Renal cortex interstitium (tissue), 11 donors: ENCODE data around the gene DUOXA2. TPM values are rescaled to one million over a fixed set of nuclear protein-coding genes. Genes with fewer than 3 reads are reported as not detected.

Experiments used
- DNase-seq, 11 donors: peaks; one replicate each; pipeline ENCODE4 v3.0.0-alpha.2; 2013; ENCODE audit warnings: low read depth in 9 of 11, low spot score in 4 of 11; ENCODE audit errors: extremely low read depth in 1 of 11
- polyA plus RNA-seq, 3 donors: library from polyadenylated mRNA; unstranded; fragments of 120-200 nt; gene quantifications; one replicate each; pipeline ENCODE4 v1.2.1, GENCODE V29; 2013; ENCODE audit not compliant: insufficient read length in 3 of 3

The DUOXA2 gene
- polyA plus RNA-seq, 3 donors = not detected

DNA sequence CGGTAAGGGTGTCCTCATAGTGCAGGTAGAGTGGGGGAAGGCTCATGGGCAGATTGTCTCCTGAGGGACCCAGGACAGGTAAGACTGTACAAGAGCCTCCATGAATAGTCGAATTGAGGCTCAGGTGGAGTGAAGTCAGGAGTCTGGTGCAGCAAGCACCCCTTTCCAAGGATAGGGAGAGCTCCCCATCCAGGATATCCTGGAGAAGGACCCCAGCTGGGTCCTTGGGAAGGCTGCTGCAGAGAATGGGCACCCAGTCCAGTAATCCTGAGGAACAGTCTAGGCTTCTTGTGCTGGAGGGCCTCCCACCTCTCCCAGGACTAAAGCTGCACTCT is 592 bp downstream of the DUOXA2 start:
- no peak for DNase-seq

DNA sequence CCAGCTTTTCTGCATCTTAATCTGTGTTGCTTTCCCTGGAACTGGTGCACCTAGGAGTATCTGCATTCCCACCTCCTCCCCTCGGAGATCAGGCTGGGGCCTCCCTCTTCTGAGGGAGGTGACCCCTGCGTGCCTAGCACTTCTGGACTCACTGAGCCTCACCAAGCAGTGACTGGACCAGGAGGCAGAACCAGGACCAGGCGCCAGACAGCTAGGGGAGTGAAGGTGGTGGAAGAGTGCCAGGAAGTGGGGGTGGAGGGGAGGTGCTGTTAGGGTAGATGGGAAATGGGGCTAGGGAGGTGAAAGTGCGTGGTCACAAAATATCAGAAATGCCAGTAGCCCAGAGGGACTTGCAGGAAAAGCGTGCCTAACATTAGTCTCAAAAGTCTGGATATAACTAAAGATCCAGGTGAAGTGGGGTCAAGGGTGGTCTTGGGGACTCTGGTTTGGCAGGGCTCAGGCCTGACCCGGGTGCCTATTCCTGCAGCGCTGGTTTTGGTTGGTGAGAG is 1.2 kb downstream of the DUOXA2 start:
- no peak for DNase-seq

DNA sequence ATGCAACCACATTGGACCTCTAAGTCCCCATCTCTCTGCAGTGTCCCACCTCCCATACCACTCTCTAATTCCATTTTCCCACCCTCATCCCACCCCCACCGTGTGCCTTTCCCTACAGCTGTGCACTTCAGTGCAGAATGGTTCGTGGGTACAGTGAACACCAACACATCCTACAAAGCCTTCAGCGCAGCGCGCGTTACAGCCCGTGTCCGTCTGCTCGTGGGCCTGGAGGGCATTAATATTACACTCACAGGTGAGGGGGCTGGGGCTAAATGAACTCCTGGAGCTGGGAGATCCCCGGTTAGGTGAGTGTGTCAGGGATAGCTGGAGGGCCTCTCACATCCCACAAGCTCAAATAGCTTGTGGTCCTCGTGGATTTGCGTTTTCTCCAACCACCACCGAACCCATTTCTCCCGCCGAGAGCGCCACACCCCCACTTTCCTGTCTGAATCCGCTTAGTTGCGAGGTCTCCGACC is 1.9 kb downstream of the DUOXA2 start:
- no peak for DNase-seq

DNA sequence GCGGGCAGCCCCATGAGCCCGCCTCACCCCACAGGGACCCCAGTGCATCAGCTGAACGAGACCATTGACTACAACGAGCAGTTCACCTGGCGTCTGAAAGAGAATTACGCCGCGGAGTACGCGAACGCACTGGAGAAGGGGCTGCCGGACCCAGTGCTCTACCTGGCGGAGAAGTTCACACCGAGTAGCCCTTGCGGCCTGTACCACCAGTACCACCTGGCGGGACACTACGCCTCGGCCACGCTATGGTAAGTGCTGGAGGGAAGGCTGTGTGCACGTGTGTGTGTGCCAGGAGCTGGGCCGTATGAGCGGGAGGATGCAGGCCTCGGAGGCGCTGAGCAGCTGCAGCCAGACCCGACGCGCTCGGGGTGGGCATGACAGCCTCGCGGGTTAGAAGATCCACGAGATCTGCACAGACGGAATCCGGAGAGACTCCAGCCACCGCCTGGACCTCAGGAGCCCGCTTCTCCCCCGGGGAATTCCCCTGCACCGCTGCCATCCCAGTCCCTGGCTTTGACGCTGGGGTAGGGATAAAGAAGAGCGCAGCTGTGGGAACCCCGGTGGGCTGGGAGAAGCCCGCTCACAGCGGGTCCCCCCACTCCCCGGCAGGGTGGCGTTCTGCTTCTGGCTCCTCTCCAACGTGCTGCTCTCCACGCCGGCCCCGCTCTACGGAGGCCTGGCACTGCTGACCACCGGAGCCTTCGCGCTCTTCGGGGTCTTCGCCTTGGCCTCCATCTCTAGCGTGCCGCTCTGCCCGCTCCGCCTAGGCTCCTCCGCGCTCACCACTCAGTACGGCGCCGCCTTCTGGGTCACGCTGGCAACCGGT is 2.6 kb downstream of the DUOXA2 start:
- DNase-seq = no peak

DNA sequence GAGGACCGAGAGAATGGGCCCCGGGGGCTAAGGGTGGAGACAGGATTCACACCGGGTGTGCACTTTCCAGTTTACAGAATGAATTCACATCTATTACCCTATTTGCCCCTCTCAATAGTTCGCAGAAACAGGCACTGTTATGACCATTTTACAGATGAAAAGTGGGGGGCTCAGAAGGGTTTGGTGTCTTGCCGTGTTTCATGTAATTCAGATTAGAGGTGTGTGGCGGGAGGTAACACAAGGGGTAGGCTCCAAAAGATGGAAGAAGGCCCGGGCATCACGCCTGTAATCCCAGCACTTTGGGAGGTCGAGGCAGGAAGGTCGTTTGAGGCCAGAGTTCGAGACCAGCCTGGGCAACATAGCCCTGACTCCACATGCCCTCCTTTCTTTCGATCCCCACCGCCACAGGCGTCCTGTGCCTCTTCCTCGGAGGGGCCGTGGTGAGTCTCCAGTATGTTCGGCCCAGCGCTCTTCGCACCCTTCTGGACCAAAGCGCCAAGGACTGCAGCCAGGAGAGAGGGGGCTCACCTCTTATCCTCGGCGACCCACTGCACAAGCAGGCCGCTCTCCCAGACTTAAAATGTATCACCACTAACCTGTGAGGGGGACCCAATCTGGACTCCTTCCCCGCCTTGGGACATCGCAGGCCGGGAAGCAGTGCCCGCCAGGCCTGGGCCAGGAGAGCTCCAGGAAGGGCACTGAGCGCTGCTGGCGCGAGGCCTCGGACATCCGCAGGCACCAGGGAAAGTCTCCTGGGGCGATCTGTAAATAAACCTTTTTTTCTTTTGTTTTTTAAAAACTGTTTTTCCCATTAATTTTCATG is 3.4 kb downstream of the DUOXA2 start:
- no peak for DNase-seq

DNA sequence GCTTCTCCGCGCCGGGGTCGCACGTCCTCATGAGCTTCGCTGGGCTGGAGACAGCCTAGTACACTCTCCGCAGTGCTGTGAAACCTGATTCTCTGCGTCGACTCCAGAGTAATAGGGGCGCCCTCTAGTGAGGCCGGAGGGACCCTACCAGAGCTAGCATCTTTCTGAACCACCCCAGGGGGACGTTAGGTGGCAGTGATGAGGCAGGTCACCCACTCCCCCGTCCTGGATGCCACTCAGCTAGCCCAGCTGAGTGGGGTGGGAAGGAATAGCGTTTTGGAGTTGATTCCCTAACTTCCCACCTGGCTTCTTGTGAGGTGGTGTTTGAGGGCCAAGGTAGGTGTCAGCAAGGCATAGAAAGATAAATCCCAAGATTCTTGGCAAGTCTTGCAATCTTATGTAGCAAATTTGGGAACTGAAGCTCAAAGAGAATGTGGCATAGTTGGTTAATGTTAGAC is 4.0 kb downstream of the DUOXA2 start:
- peak; percentile 81 to 93 (median 90) for DNase-seq

DNA sequence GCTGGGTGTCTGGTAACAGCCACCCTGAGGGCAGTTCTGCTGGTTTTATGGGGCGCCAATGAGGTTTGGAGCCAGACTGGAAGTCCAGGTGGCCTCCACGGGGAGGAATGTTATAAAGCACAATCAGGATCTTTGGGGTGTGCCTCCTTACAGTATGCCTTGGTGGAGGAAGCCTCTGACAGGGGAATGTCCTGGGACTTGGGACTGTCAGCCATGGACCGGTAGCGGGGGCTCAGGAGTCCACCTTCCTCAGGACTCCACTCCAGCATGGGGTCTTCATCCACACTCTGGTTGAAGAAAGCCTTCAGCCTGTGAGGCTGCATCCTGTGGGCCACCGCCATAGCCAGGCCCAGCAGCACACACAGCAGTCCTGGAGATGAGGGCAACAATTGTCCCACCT is 4.9 kb downstream of the DUOXA2 start:
- no peak for DNase-seq

DNA sequence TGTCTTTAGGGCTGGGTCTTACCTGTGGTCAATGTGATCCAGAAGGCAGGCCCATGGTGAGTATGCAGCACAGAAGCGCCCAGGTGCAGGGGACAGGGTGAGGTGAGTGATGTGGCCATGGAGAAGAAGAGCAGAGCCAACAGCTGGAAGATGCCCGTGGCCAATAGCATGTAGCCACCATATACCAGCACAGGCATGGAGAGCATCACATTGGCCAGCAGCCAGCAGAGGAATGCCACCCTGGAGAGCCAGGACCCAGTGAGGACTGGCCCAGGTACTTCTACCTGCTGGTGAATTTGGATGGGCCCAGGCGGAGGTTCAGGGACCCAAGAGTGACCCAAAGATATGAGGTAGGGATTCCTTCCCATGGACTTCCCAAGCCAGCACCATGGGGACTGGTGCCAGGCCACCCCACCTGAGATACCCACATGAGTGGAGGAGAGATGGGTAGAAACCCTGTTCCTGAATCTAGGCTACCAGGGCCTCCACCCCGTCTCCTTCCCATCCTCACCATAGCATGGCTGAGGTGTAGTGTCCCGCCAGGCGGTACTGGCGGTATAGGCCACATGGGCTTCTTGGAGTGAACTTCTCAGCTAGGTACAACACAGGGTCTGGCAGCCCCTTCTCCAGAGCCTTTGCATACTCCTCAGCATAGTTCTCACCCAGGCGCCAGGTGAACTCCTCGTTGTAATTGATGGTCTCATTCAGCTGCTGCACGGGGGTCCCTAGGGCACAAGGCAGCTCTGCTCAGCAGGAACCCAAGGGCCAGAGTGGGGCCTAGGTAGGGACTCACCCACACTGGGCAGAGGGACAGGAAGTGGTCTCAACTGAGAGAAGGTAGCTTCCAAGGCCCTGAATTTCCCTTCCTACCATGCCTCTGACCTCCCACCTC is 6.2 kb downstream of the DUOXA2 start:
- no peak for DNase-seq

DNA sequence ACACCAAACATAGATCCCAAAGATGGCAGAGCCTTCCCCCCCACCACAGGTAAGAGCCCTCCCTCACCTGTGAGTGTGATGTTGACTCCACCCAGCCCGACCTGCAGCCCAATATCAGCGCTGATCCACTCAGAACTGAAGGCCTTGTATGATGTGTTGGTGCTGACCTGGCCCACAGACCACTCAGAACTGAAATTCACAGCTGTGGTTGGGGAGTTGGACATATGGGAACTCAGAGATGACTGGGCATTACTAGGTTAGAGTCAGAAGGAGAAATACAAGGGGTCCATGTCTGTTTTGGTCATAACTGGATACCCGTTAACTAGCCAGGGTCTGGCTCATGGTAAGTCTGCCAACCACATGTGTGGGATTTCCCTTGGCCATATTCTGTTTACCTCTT is 6.9 kb downstream of the DUOXA2 start:
- DNase-seq = no peak

DNA sequence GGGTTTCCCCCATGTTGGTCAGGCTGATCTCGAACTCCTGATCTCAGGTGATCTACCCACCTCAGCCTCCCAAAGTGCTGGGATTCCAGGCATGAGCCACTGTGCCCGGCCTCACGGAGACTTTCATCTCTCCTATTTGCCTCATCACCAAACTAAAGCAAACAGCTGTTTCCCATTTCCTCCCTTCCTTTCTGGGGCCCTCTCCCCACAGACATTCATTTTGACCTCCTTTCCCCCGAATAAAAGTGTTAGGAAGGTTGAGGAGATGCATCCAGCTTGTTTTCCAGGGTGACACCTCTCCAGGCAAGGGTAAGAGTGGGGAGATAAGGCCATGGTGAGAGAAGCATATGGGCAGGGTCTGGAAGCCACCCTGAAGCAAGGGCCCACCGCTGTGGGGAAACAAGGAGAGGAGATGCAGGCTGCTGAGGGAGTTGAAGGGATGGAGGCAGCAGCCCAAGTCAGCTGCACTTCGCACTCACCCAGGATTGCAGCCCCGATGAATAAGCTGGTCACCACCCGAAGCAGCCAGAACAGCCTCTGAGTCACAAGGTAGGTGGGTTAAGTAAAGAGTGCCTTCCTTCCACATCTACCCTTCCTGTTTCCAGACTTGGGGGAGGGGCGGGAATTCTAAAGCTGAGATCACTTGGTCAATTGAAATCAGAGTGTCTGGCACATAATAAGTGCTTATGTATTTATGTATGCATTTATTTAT is 7.7 kb downstream of the DUOXA2 start:
- DNase-seq = no peak

DNA sequence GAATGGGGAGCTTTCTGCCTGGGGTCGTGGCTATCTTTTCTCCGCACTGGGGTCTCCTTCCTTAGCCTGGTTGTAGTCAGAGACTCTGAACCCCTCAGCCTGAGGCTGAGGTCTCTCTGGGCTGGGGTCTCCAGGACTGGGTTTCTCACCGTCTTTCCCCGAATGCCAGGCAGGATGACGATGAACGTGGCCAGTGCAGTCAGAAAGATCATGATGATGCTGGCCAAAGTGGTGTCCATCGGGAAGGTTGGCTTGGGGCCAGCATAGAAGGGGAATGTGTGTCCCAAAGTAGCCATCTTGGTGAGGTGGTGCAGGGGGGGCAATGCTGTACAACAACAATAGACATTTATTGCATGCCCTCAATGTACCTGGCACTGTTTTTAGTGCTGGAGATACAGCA is 8.6 kb downstream of the DUOXA2 start:
- no peak for DNase-seq

DNA sequence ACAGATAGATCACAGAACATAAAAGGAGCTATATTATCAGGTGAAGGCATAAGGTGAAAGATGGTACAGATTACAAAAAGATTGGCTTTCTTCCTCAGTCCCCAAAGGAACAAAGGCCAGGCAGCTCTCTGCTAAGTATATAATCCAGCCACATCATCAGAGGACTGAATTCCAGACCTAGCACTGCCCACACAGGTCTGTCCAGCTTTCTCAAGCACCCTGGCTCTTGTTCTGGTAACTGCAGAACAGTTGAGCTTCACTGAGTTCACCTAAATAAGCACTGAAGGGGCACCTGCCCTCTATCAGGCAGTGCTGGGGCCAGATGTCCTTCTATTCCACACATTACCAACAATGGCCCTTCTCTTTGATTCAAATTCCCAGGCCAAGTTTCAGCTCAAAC is 9.3 kb downstream of the DUOXA2 start:
- DNase-seq = no peak

DNA sequence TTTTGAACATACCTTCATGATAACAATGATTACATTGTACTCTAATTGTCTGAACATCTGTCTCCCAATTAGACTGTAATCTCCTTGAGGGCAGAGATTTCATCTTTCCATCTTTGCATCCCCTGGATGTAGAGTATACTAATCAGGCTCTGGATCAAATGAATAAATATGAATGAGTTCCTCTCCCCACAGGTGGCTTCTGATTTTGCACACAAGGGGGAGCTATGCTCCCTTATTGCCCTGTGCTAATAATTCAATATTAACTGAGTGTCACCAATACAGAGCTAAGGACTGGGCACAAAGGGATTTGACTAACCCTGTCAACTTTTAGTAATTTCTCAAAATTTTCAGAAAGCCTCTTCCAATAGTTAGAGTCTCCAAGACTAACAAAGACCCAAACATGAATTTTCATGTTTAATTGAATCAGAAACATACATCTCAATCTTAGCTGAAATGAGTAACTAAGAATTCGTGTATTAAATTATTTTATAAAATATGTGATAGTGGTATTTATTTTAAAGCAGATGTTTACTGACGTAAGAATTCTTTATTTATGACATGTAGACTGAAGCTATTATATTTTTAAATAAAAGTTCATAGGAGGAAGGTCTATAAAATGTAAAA is 12.5 kb downstream of the DUOXA2 start:
- no peak for DNase-seq

DNA sequence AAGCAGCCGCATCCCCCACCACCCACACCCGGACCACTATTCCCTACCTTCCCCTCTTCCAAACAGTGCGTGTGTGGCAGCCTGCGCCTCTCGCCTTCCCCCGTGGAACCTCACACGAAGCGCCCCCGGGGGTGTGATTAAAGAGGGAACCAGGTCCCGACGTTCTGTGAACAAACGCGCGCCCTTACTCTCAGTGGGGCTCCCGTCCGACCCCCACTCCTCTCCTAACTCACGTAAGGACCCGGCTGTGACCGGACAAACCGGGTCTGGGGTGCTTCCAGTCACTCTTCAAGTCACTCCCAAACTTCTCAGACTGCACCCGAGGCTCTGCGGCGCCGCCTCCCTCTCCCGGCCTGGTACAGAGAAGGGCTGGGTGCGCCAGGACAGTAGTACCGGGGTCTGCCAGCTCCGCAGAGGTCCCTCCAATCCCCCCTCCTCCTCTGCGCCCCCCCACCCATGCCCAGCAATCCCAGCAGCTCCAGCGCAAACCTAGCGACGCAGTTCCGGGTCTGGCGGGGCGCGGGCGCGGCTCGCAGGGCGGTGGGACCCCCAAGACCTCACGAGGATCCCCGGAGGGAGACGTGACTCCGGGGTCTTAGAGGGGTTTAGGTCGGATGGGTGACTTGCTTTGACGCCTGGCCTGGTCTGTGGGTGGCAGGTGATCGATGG is 15.0 kb downstream of the DUOXA2 start:
- DNase-seq = no peak

DNA sequence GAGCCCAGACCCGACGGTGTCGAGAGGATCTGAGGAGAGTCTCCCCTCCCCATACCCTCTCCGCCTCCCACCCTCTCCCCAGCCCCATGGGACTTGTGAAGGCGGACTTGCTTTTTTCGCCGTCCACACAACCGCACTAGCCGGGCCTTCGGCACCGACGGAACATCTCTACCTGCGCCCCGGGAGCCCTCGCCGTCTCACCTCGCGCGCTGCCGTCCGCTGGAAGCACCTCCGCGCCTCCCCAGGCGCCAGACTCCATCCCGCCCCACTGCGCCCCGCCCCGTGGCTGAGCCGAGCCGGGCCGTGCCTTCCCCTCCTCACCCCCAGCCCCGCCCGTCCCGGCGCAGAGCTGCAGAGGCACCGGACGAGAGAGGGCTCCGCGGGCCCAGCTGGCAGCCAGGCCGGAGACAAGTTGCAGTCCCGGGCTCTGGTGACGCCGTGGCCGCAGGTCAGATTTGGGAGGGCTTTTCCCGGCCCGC is 15.6 kb downstream of the DUOXA2 start, which contains the start of the genes DUOX1 and DUOXA1:
TSS of gene DUOX1 (plus strand) at position 344 of the 479 bp plus-strand sequence. CDS start 1,973 bp downstream, outside the sequence.
TSS of gene DUOXA1 (minus strand) at position 229 of the 479 bp plus-strand sequence. CDS start 6,865 bp downstream, outside the sequence.
- no peak for DNase-seq

DNA sequence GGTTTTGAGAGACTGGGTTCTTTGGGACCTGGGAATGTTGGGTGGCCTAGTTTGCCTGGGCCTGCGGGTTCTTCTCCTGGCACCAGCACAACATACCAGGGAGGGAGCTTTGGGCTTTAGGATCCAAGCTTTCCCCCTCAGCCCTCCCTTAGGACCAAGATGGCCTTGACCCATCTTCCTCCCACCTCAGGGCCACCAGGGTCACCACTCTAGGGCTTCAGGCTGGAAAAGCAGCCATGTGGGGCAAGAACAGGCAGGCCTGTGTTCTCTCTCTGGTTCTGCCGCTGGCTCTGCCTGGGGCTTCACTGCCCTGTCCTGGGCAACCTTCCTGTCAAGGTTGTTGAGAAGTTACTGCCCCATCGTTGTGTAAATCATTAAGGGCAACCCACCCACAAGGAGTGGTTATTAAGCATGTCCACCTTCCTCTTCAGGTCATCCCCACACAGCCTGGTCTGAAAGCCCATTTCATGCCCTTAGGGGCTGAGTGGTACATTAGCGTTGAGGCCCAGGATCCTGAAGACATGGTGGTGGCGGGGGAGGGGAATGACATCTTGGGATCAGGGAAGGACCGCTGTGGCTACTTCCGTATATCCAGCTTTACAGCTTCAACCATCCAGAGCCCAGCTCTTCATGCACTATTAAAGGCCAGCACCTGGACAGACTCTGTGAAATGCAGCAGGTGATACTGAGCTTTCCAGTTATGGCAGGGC is 16.3 kb downstream of the DUOXA2 start:
- no peak for DNase-seq

DNA sequence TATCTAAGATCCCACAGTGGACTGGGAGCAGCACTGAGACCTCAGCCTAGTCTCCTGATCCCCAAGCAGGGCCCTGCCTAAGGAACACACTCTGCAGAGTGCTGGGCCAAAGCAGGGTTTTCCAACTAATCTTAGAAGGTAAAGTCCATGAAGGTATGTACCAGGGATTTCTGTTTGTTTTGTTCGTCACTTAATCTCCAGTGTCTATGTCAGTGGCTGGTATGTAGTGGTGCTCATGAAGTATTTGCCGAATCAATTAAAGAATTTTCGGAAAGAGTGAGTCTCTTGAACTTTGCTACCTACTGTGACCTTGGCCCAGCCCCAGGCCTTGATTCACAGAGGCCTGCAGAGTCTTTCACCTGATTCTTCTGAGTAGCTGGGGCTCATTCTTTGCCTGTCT is 17.4 kb downstream of the DUOXA2 start:
- DNase-seq = no peak
